NOMO-1 treated with DMSO at 0.1 percent for 48 hours (cell line): ENCODE results near the gene GRID1.
A peak's percentile ranks its signal among the peaks of the same experiment; 100 is the strongest.

Experiments
- DNase-seq: peaks from one replicate; lab custom pipeline; 2025; ENCODE audit not compliant: unreplicated experiment; lab: John Stamatoyannopoulos, UW

Gene GRID1

DNA sequence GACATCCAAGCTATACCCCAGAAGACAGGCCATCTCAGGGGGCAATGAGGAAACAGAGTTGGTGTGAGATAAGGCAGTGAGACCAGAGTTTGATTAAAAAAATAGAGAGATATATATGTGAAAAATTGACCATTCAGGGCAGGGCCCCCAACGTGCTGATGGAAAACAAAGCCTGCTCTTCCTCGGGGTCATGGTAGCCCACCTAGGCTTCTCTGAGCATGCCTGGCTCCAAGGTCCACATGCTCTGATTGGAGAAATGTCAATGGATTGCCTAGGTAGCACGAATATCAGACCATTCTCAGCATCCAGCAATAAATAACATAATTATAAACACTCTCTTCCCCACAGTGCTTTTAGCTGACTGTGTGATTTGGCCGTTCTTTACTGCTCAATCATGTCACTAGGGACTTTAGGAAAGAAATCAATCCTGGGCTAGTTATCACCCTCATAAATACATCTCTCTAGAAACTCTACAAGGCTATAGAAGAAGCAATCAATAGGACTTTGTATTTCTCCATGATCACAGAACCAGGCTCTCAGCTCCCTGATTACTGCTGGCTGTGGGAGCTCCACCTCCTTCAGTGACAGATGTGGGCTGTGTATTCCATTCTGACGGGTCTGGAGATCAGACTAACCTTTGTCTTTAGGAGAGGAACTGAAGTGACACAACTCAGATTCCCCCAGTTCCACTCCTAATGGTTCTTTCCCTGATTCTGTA is 766.4 kb downstream of the GRID1 start:
- no peak for DNase-seq

- DNase-seq, result no peak
Measured at GRCh38 chr10:85599081-85599480, 767.5 kb downstream of the GRID1 start.

DNA sequence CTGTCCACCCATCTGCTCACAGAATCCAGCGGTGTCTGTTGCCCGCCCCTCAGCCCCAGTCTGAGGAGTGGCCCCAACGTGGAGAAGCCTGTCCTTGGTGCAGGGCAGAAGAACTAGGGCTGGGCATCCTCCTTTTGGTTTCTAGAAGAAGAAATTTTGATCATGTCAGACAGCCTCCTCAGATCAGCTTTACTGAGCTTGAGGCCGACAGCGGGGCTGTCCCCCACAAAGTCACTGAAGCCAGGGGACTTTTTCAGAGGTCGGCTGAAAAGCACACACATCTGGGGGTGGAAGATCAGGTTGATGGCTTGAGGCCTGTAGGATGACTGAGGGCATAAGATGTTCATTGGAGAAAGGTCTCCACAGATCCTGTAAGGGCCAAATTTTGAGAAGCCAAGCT is 767.9 kb downstream of the GRID1 start:
- DNase-seq, result no peak

GRCh38 chr10:85597006-85597405 is 769.6 kb downstream of the GRID1 start:
- no peak for DNase-seq

- DNase-seq, result no peak
Measured at GRCh38 chr10:85596389-85596788, 770.2 kb downstream of the GRID1 start.

DNA sequence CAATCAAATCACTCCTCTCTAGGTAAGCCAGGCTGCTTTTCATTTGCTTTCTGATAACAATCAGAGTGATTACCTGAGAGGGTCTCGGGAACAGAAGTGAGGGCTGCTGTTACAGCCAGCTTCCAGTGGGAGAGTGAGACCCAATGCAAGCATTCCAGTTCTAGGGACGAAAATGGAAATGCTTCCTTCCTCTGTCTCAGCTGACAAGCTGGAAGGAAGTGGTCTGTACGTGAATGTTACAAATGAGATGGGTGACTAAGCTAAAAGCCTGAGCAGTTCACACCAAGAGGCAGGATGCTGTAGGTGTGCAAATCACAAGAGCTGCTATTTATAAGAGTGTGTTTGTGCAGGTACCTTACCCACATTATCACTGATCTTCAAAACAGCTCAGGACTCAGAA is 772.4 kb downstream of the GRID1 start:
- DNase-seq, result no peak

- no peak for DNase-seq
Measured at GRCh38 chr10:85593226-85593772, 773.3 kb downstream of the GRID1 start.

GRCh38 chr10:85581371-85581770 is 785.2 kb downstream of the GRID1 start:
- DNase-seq, result no peak

- DNase-seq, result no peak
Measured at GRCh38 chr10:85580585-85580984, 786.0 kb downstream of the GRID1 start.

GRCh38 chr10:85578860-85579259 is 787.7 kb downstream of the GRID1 start:
- DNase-seq, result no peak

- no peak for DNase-seq
Measured at GRCh38 chr10:85575441-85575840, 791.2 kb downstream of the GRID1 start.

DNA sequence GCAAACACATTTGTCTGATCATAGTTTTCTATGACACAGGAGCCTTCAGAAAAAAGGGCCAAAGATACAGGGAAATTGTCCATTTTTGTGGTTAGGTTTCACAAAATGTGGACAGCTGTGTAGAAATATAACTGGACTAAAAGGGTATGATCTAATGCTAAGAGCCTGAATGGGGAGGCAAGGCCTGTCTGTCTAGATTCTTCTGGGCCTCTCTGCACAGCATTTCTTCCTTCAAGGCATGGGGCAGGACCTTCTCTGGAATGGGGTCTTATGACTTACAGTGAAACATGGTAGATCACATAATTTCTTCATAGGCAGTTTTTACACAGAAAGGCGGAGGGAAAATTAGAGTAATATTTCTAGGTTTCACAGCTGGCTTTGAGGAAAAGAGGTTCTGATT is 795.7 kb downstream of the GRID1 start:
- no peak for DNase-seq

DNA sequence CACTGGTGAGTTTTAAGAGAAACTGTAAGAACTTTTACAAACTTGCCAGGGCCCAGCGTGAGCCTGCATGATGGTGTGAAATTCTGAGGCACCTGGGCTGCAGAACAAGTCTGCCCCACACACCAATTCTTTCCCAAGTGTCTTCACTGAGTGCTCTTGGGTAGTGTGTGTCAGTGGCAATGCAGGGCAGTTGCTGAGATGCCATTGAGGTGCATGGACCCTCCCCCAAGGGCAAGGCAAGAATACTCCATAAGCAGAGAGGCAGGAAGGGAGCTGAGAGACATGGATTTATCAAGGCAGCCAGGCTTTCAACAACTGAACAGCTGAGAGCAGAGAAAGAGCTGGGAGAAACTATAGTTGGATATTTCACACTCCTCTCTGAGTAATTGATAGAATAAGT is 801.2 kb downstream of the GRID1 start:
- no peak for DNase-seq

- no peak for DNase-seq
Measured at GRCh38 chr10:85558533-85558932, 808.1 kb downstream of the GRID1 start.

DNA sequence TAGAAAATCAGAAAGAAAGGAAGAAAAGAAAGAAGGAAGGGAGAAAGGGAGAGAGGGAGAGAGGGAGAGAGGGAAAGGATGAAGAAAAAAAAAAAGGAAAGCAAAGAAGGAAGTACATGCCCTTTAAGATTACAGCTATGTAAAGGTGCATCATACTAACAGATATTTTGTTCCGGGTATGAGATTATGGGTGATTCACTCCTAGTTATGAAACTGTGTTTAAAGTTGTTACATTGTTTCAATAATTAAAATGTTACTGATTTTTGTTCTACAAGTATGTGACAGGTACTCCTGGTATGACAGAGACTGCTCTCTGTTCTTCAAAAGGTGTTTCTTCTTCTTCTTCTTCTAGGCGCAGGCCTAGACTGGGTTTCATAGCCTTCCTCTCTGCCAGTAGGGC is 808.9 kb downstream of the GRID1 start:
- peak; percentile 38 for DNase-seq

DNA sequence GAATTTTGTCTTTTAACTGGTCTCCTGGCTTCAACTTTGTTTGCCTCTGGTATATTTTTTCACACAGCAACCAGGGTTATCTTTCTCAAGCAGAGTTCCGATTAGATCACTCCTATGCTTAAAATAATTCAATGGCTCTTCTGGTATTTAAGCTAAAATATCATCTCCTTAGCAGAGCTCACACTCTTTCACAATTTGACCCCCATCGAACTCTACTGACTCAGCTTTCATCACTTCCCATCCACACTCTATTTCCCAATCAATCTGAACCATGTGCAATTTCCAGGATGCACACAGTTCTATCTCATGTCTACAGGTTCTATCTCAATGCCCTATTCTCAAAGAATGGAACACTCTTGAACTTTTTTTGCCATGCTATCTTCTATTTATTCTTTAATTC is 809.5 kb downstream of the GRID1 start:
- DNase-seq, result peak; percentile 96
